ENCODE measurements around the gene RXFP4. TPM values are rescaled to one million over a fixed set of nuclear protein-coding genes. Genes with fewer than 3 reads are reported as not detected.
"Not testable (repeated sequence)": the region's sequence is repeated elsewhere in the genome, so short reads cannot be mapped to it uniquely, and the experiment has no call there.

RXFP4 gene
- total RNA-seq, 2 experiments from 2014 or later: not detected

DNA sequence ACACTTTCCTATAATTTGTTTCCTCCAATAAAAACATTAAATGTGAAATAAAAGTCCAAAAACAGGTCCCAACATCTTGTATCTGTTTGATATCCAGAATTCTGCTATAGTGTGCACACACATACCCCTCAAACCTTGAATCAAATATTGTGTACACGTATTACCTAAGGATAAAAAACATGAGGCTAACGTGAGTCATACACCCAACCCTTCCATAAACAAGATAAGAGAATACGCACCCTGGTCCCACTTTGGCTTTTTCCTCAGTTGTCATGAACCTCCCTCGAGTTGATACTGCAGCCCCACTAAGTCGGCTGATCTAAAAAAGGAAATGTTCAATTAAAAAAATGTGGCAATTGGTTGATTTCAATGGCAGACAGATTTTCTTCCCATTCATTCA lies 12.4 kb upstream of the RXFP4 start:
- DNase-seq (no peak), ATAC-seq (no peak)
- peaks cover 41% of the 10 kb centered on the region for H3K4me1 Mint-ChIP-seq
- H3K36me3 Mint-ChIP-seq (ENCODE audit: low read depth): peaks cover 72% of the 10 kb centered on the region
- no peaks in the 10 kb centered on the region for H3K9me3 Mint-ChIP-seq (ENCODE audit: low read depth)
- no peak overlapping the region for H3K27ac Mint-ChIP-seq
- no peak overlapping the region for H3K4me3 Mint-ChIP-seq
- no peaks in the 10 kb centered on the region for H3K27me3 Mint-ChIP-seq
- intact Hi-C loops (cut with DNase I, micrococcal nuclease): no loop called here
- ChIA-PET CTCF (interaction anchor here (1.0 to 2.1 kb wide), 2 partner anchors 60 to 137 kb away, joined by 4 to 7 read pairs; no protein-coding TSS in a partner anchor), POLR2A (interaction anchor here (0.5 to 0.6 kb wide), 2 partner anchors 74 to 1465 kb away, joined by 3 read pairs; no protein-coding TSS in a partner anchor)

DNA sequence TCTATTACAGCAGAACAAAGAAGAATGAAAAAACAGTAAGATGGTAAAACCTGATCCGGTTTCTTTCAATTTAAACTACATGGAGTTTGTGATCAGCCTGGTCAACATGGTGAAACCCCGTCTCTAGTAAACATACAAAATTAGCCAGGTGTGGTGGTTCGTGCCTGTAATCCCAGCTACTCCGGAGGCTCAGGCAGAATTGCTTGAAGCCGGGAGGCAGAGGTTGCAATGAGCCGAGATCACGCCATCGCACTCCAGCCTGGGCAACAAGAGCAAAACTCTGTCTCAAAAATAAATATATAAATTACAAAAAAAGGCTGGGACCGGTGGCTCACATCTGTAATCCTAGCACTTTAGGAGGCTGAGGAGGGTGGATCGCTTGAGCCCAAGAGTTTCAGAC lies 10.7 kb upstream of the RXFP4 start:
- POLR2A ChIA-PET: interaction anchor here (0.6 to 5.5 kb wide), 3 partner anchors 15 to 45 kb away, joined by 3 to 62 read pairs (median 4); partner anchors contain the start of gene ARHGEF2
- Mint-ChIP-seq H3K36me3 (ENCODE audit: low read depth) (peaks cover 60% of the 10 kb centered on the region), H3K27ac (peak overlapping the region; percentile 42), H3K4me1 (peaks cover 41% of the 10 kb centered on the region), H3K4me3 (peak overlapping the region; percentile 45)
- intact Hi-C loops (cut with DNase I, micrococcal nuclease): loop anchor here in 1 of 2 experiments (2.0 kb wide), 1 partner anchor 14 kb away; no protein-coding TSS in a partner anchor
- DNase-seq; H3K9me3 Mint-ChIP-seq (ENCODE audit: low read depth); H3K27me3 Mint-ChIP-seq; ATAC-seq: not testable (repeated sequence)
- CTCF ChIA-PET: interaction anchor here (0.8 to 5.4 kb wide), 5 partner anchors 14 to 136 kb away, joined by 3 to 42 read pairs (median 5); no protein-coding TSS in a partner anchor

DNA sequence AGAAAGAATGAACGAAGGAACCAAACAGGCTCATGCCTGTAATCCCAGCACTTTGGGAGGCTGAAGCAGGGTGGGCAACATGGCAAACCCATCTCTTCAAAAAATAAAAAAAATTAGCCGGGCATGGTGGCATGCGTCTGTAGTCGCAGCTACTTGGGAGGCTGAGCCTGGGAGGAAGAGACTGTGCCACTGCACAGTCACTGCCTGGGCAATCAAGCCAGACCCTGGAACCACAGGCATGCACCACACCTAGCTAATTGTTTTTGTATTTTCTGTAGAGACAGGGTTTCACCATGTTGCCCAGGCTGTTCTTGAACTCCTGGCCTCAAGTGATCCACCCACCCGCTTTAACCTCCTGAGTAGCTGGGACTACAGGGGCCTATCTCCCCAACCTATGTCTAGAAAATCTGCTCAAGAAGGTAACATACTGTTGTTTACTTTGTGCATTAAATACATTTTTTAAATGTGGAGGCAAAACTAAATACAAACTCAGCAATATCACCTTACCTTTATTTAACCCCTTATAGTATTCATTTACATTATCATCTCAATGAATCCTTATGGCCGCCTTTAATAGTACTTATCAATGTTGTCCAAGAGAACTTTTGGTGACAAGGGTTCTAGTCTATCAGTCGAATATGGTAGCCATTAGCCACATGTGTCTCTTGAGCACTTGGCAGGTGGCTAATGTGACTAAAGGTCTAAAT lies 10.0 kb upstream of the RXFP4 start:
- intact Hi-C loops (cut with DNase I, micrococcal nuclease): loop anchor here in 1 of 2 experiments (2.0 kb wide), 1 partner anchor 15 kb away; no protein-coding TSS in a partner anchor
- Mint-ChIP-seq H3K9me3 (ENCODE audit: low read depth) (no peaks in the 10 kb centered on the region), H3K36me3 (ENCODE audit: low read depth) (peaks cover 53% of the 10 kb centered on the region), H3K4me3 (peak overlapping the region; percentile 43), H3K27me3 (no peaks in the 10 kb centered on the region), H3K27ac (peak overlapping the region; percentile 31), H3K4me1 (peaks cover 41% of the 10 kb centered on the region)
- DNase-seq (no peak), ATAC-seq (no peak)
- ChIA-PET POLR2A (interaction anchor here (0.5 to 5.5 kb wide), 7 partner anchors 17 to 134 kb away, joined by 3 to 62 read pairs (median 4); partner anchors contain the start of genes ARHGEF2 and GON4L), CTCF (interaction anchor here (0.8 to 5.4 kb wide), 10 partner anchors 10 to 135 kb away, joined by 3 to 42 read pairs (median 7); partner anchors contain the start of gene ARHGEF2)

DNA sequence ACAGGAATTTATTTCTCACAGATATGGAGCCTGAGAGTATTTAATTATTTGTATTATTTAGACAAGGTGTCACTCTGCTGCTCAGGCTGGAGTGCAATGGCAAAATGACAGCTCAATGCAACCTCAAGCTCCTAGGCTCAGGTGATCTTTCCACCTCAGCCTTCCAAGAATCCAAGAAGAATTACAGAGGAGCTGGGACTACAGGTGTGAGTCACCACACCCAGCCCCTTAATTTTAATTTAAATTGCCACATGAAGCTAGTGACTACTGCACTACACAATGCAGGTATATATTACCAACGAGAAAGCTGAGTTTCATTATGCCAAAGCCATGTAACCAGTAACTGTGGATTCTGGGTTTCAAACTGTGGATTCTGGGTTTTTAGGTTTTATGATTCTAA lies 9.4 kb upstream of the RXFP4 start:
- DNase-seq: no peak
- H3K9me3 Mint-ChIP-seq (ENCODE audit: low read depth): no peaks in the 10 kb centered on the region
- no peak for ATAC-seq
- peak overlapping the region; percentile 17 for H3K27ac Mint-ChIP-seq
- intact Hi-C loops (cut with DNase I, micrococcal nuclease): no loop called here
- H3K4me3 Mint-ChIP-seq: no peak overlapping the region
- ChIA-PET POLR2A (interaction anchor here (0.6 to 5.5 kb wide), 7 partner anchors 17 to 174 kb away, joined by 3 to 62 read pairs (median 3); partner anchors contain the start of gene ARHGEF2), CTCF (interaction anchor here (0.7 to 5.4 kb wide), 10 partner anchors 11 to 134 kb away, joined by 3 to 42 read pairs (median 6); partner anchors contain the start of gene ARHGEF2)
- peaks cover 41% of the 10 kb centered on the region for H3K4me1 Mint-ChIP-seq
- H3K27me3 Mint-ChIP-seq: no peaks in the 10 kb centered on the region
- H3K36me3 Mint-ChIP-seq (ENCODE audit: low read depth): peaks cover 47% of the 10 kb centered on the region

DNA sequence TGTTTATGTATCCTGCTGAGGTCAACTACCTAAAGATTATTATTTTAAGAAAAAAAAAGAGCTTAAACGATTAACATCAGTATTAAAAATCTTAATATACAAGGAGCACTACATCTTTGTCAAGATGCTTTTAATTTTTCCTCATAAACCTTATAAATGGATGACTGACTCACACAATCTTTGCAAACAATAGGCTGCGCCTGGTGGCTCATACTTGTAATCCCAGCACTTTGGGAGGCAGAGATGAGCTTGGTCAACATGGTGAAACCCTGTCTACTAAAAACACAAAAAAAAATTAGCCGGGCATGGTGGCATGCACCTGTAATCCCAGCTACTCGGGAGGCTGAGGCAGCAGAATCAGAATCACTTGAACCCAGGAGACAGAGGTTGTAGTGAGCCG lies 9.0 kb upstream of the RXFP4 start:
- no peak for ATAC-seq
- POLR2A ChIA-PET: interaction anchor here (0.6 to 5.5 kb wide), 7 partner anchors 17 to 173 kb away, joined by 3 to 62 read pairs (median 4); partner anchors contain the start of gene ARHGEF2
- Mint-ChIP-seq H3K36me3 (ENCODE audit: low read depth) (peaks cover 44% of the 10 kb centered on the region), H3K9me3 (ENCODE audit: low read depth) (no peaks in the 10 kb centered on the region), H3K27me3 (no peaks in the 10 kb centered on the region), H3K4me1 (peaks cover 41% of the 10 kb centered on the region), H3K4me3 (no peak overlapping the region), H3K27ac (no peak overlapping the region)
- intact Hi-C loops (cut with DNase I, micrococcal nuclease): no loop called here
- CTCF ChIA-PET: interaction anchor here (0.7 to 5.4 kb wide), 10 partner anchors 11 to 134 kb away, joined by 3 to 42 read pairs (median 6); partner anchors contain the start of gene ARHGEF2
- DNase-seq: no peak

DNA sequence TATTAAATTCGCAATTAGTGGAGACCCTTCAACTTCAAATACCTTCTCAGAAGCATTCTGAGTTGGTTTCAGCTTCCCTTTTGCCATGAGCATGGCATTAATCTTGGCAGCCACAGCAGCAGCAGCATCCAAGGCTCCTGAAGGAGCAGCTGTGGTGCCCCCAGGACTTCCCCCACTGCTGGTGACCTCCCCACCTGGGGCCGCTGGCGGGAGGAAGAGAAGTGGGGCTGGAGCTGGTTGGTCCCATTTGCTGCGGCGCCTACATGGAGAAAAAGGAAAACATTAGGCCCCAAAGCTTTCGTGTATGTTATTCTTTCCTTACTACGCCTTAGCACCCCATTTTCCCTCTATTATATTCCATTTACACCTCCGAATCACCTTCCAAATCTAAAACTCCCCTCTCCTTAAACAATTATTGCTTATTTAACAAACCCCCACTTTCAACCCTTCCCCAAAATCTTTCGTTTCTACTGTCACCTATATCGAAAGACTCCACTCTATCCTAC lies 7.8 kb upstream of the RXFP4 start:
- no peak overlapping the region for H3K27ac Mint-ChIP-seq
- peaks cover 50% of the 10 kb centered on the region for H3K4me1 Mint-ChIP-seq
- ATAC-seq (no peak), DNase-seq (peak; percentile 36)
- no peaks in the 10 kb centered on the region for H3K9me3 Mint-ChIP-seq (ENCODE audit: low read depth)
- peaks cover 33% of the 10 kb centered on the region for H3K36me3 Mint-ChIP-seq (ENCODE audit: low read depth)
- no peaks in the 10 kb centered on the region for H3K27me3 Mint-ChIP-seq
- CTCF ChIA-PET: interaction anchor here (0.6 to 5.4 kb wide), 11 partner anchors 10 to 706 kb away, joined by 3 to 42 read pairs (median 7); partner anchors contain the start of gene ARHGEF2
- POLR2A ChIA-PET: interaction anchor here (0.6 to 5.5 kb wide), 6 partner anchors 12 to 97 kb away, joined by 3 to 62 read pairs (median 6); partner anchors contain the start of genes ARHGEF2 and SYT11
- no peak overlapping the region for H3K4me3 Mint-ChIP-seq
- intact Hi-C loops (cut with DNase I, micrococcal nuclease): loop anchor here (1.0 to 2.0 kb wide), 12 partner anchors 13 to 405 kb away; partner anchors contain the start of genes ARHGEF2 (in 2 of the 2), CCT3 (in 2 of the 2), SYT11 (in 2 of the 2) and TSACC (in 2 of the 2)

DNA sequence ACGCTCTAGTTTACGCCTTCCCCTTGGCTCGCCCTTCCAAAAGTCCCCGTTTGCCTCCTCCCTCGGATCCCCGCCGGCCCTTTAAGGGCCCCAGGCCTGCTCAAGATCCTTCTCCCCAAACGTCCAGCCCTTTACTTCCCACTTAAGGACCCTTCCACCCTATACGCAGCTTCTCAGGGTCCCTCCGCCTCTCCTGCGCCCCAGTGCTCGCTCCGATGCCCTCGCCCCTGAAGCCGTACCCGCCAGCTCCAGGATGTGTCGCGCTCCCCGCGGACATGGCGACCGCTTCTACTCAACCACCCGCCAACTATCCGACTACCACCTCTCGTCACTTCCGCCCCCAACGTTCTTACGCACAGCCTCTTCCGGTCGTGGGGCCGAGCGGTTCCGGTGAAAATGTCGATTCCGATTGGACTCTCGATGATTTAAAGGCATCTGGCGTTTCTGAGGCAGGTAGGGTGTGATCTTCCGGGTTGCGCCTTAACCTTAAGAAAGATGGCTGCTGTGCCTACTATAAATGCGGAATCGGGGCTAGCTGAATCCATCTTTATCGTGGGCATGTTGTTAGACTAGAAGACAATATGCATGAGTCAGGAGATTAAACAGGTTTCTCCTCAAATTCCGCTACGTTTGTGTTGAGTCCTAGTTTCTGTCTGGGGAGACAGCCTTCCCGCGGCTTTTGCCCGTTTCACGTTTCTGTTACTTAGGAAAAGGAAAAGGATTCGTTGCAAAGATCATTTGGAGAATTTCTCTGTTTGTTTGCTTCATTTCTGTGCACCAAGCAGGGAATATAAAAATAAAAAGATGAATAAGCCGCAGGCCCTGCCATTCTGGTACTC lies 7.1 kb upstream of the RXFP4 start, which contains the start of gene KHDC4:
Gene KHDC4, minus strand, starts transcription at position 317 of the 839 bp plus-strand sequence. Its CDS starts 40 bp downstream, at position 277.
- no peaks in the 10 kb centered on the region for H3K9me3 Mint-ChIP-seq (ENCODE audit: low read depth)
- H3K27me3 Mint-ChIP-seq: no peaks in the 10 kb centered on the region
- ATAC-seq (peak; percentile 97), DNase-seq (peak; percentile 97)
- intact Hi-C loops (cut with DNase I, micrococcal nuclease): loop anchor here (1.0 to 2.0 kb wide), 12 partner anchors 12 to 404 kb away; partner anchors contain the start of genes ARHGEF2 (in 2 of the 2), CCT3 (in 2 of the 2), SYT11 (in 2 of the 2) and TSACC (in 2 of the 2)
- no peak within 1 kb of the TSS for H3K4me3 Mint-ChIP-seq
- H3K4me1 Mint-ChIP-seq: peaks cover 46% of the 10 kb centered on the region
- ChIA-PET CTCF (interaction anchor here (0.6 to 5.4 kb wide), 16 partner anchors 10 to 706 kb away, joined by 3 to 42 read pairs (median 4); partner anchors contain the start of gene ARHGEF2), POLR2A (interaction anchor here (0.6 to 5.5 kb wide), 10 partner anchors 12 to 1714 kb away, joined by 3 to 62 read pairs (median 4); partner anchors contain the start of genes ARHGEF2 and SYT11)
- no peak within 1 kb of the TSS for H3K27ac Mint-ChIP-seq
- H3K36me3 Mint-ChIP-seq (ENCODE audit: low read depth): peaks cover 27% of the 10 kb centered on the region

DNA sequence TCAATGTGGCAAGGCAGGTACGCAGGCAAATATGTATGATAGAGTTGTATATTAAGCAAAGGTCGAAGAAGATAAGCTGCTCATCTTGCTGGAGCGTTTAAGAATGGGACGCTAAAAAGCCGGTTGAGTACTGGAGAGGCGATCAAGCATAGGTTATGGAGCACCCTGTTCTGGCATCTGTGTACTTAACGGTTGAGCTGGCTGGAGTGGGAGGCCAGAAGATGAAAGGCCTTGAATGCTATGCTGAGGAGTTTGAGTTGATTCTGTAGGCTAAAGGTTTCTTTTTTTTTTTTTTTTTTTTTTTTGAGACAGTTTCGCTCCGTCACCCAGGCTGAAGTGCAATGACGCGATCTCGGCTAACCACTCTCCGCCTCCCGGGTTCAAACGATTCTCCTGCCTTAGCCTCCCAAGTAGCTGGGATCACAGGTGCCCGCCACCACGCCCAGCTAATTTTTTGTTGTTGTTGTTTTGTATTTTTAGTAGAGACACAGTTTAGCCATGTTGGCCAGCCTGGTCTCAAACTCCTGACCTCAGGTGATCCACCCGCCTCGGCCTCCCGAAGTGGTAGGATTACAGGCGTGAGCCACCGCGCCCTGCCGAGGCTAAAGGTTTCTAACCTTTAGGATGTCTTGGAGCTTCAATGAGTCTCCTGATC lies 6.4 kb upstream of the RXFP4 start:
- Mint-ChIP-seq H3K27me3 (no peaks in the 10 kb centered on the region), H3K36me3 (ENCODE audit: low read depth) (peaks cover 24% of the 10 kb centered on the region), H3K27ac (no peak overlapping the region), H3K9me3 (ENCODE audit: low read depth) (no peaks in the 10 kb centered on the region), H3K4me3 (no peak overlapping the region), H3K4me1 (peaks cover 48% of the 10 kb centered on the region)
- intact Hi-C loops (cut with DNase I, micrococcal nuclease): loop anchor here (1.0 to 2.0 kb wide), 12 partner anchors 11 to 403 kb away; partner anchors contain the start of genes ARHGEF2 (in 2 of the 2), CCT3 (in 2 of the 2), SYT11 (in 2 of the 2) and TSACC (in 2 of the 2)
- POLR2A ChIA-PET: interaction anchor here (0.8 to 5.5 kb wide), 7 partner anchors 11 to 96 kb away, joined by 3 to 62 read pairs (median 6); partner anchors contain the start of gene ARHGEF2
- no peak for ATAC-seq
- CTCF ChIA-PET: interaction anchor here (0.6 to 5.4 kb wide), 13 partner anchors 9 to 162 kb away, joined by 3 to 42 read pairs (median 6); partner anchors contain the start of gene ARHGEF2
- no peak for DNase-seq

DNA sequence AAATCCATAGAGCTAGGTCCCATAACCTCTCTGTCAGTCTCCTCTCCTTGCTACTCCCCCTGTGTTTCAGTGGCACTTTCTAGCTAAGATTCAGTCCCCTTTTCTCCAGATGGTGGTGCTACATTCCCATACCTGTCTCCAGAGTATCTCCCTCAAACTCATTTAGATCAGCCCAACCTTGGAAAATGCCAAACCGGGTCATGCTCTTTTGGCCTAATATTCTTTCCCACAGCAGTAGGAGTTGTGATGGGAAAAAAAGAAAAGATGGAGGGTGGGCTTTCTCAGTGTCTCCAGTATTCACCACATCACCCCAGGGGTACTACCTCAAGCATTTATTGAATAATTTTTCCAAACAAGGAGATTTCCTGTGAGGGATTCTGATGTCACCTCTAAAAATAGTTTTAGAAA lies 3.2 kb upstream of the RXFP4 start:
- Mint-ChIP-seq H3K27ac (peak overlapping the region; percentile 63), H3K4me1 (peaks cover 44% of the 10 kb centered on the region), H3K27me3 (no peaks in the 10 kb centered on the region), H3K9me3 (ENCODE audit: low read depth) (no peaks in the 10 kb centered on the region), H3K36me3 (ENCODE audit: low read depth) (no peaks in the 10 kb centered on the region), H3K4me3 (no peak overlapping the region)
- ChIA-PET POLR2A (interaction anchor here (0.6 to 1.4 kb wide), 4 partner anchors 8 to 287 kb away, joined by 3 to 11 read pairs (median 5); partner anchors contain the start of gene ARHGEF2), CTCF (interaction anchor here (0.6 to 5.2 kb wide), 26 partner anchors 8 to 687 kb away, joined by 3 to 72 read pairs (median 4); partner anchors contain the start of gene ARHGEF2)
- ATAC-seq (peak; percentile 18), DNase-seq (peak; percentile 42)
- intact Hi-C loops (cut with DNase I, micrococcal nuclease): loop anchor here (1.0 kb wide), 2 partner anchors 51 to 128 kb away; no protein-coding TSS in a partner anchor

Measured in activated CD4-positive, alpha-beta T cell treated with anti-CD3 and anti-CD28 coated beads for 36 hours (primary cell).